K562 (cell line): ENCODE results near the gene DTL.

Experiments used
- ATF4 ChIP-seq: fragments of 450-650 bp; formaldehyde crosslinking; IDR thresholded peaks from 2 replicates; pipeline ENCODE4 v1.4.0; 2022; ENCODE audit warnings: mild to moderate bottlenecking, moderate library complexity
- DNMT1 ChIP-seq: fragments of 450-650 bp; IDR thresholded peaks from 2 replicates; pipeline ENCODE4 v1.6.1; 2016; ENCODE audit warnings: antibody characterized with exemption, mild to moderate bottlenecking
- EZH2 ChIP-seq: IDR thresholded peaks from 2 replicates; pipeline ENCODE4 v1.6.1; 2012; ENCODE audit warnings: low read depth, mild to moderate bottlenecking, inconsistent platforms, low read length, borderline replicate concordance
- KLF1 ChIP-seq: fragments of 450-650 bp; IDR thresholded peaks from 2 replicates; pipeline ENCODE4 v1.6.1; 2016; ENCODE audit warnings: missing genetic modification characterization, missing compliant biosample characterization
- MXI1 ChIP-seq: IDR thresholded peaks from 2 replicates; pipeline ENCODE4 v1.6.1; 2011; ENCODE audit warnings: low read depth, mild to moderate bottlenecking, improper control_type of control experiment, low read length
- POLR2A ChIP-seq: fragments of 450-650 bp; conservative IDR thresholded peaks from 2 replicates; pipeline ENCODE4 v1.6.1; 2016
- RCOR1 ChIP-seq, 2 experiments: IDR thresholded peaks; 2 replicates each; pipeline ENCODE4 v1.6.1; 2012; ENCODE audit warnings: low read depth in 2 of 2, low read length in 2 of 2, borderline replicate concordance in 1 of 2, improper control_type of control experiment in 1 of 2
- SMC3 ChIP-seq: conservative IDR thresholded peaks from 2 replicates; pipeline ENCODE4 v1.6.1; 2011; ENCODE audit warnings: low read depth, low read length, improper control_type of control experiment; ENCODE audit not compliant: insufficient read depth
- SNIP1 ChIP-seq: fragments of 450-650 bp; IDR thresholded peaks from 2 replicates; pipeline ENCODE4 v1.7.1; 2017; ENCODE audit warnings: low read depth, mild to moderate bottlenecking
- SP1 ChIP-seq: sonication (generic); formaldehyde crosslinking; IDR thresholded peaks from 2 replicates; pipeline ENCODE4 v1.8.1; 2022; ENCODE audit warnings: mild to moderate bottlenecking, missing genetic modification reagents
- ZNF512 ChIP-seq: IDR thresholded peaks from 2 replicates; pipeline ENCODE4 v1.6.1; 2016; ENCODE audit warnings: missing genetic modification characterization, missing compliant biosample characterization
- TF ChIP-seq, protein P1 (sequence below), 3 experiments: IDR thresholded peaks in 2 of 3; conservative IDR thresholded peaks in 1 of 3; 2 replicates each; pipeline ENCODE4 v1.5.1; 2011 to 2012; ENCODE audit warnings: low read length in 3 of 3, mild to moderate bottlenecking in 3 of 3, control low read depth in 2 of 3, improper control_type of control experiment in 1 of 3, inconsistent platforms in 1 of 3, low read depth in 1 of 3, mixed read lengths in 1 of 3, moderate library complexity in 1 of 3; ENCODE audit not compliant: insufficient read depth in 2 of 3

DNA sequence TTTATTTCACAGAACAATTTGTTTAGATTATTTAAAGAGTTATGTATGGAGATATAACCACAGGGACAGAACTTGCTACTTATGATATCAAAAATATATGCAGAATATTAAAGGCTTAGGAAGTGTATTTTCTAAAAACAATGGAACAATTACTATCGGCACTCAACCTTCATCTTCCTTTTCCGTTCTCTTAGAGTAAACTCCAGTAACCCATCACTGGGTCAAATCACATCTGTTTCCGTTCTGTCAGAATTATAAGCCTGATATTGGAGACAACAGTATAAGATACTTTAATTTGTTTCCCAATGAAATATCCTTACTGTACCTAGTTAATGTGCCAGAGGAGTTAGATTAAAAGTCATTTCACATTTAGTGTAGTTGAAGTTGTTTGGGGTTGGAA, 32.2 kb downstream of the DTL start:
- TF ChIP-seq SNIP1 (no peak), SP1 (CRISPR knock-in tag) (no peak), EZH2 (no peak), MXI1 (no peak), ATF4 (CRISPR knock-in tag) (no peak), SMC3 (no peak), POLR2A (no peak), ZNF512 (tag) (no peak), RCOR1 (IDR thresholded peaks at IDR 0.05; ENCODE audit: borderline replicate concordance in 1 of 2, low read depth in 2 of 2, low read length in 2 of 2) (no peak), KLF1 (tag) (no peak), DNMT1 (no peak)
- TF ChIP-seq, protein P1, sequence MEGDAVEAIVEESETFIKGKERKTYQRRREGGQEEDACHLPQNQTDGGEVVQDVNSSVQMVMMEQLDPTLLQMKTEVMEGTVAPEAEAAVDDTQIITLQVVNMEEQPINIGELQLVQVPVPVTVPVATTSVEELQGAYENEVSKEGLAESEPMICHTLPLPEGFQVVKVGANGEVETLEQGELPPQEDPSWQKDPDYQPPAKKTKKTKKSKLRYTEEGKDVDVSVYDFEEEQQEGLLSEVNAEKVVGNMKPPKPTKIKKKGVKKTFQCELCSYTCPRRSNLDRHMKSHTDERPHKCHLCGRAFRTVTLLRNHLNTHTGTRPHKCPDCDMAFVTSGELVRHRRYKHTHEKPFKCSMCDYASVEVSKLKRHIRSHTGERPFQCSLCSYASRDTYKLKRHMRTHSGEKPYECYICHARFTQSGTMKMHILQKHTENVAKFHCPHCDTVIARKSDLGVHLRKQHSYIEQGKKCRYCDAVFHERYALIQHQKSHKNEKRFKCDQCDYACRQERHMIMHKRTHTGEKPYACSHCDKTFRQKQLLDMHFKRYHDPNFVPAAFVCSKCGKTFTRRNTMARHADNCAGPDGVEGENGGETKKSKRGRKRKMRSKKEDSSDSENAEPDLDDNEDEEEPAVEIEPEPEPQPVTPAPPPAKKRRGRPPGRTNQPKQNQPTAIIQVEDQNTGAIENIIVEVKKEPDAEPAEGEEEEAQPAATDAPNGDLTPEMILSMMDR (IDR thresholded peaks at IDR 0.05 in 2 of 3, conservative IDR thresholded peaks at IDR 0.05 in 1 of 3; ENCODE audit: insufficient read depth in 2 of 3, low read depth in 1 of 3, low read length in 3 of 3), result no peak
